Fibroblast of skin of back (primary cell): ENCODE results near the gene TMCC1.
A peak's percentile ranks its signal among the peaks of the same experiment; 100 is the strongest.

Experiments used
- DNase-seq: peaks from one replicate; pipeline ENCODE4 v3.0.0-alpha.2; 2013

Gene TMCC1

DNA sequence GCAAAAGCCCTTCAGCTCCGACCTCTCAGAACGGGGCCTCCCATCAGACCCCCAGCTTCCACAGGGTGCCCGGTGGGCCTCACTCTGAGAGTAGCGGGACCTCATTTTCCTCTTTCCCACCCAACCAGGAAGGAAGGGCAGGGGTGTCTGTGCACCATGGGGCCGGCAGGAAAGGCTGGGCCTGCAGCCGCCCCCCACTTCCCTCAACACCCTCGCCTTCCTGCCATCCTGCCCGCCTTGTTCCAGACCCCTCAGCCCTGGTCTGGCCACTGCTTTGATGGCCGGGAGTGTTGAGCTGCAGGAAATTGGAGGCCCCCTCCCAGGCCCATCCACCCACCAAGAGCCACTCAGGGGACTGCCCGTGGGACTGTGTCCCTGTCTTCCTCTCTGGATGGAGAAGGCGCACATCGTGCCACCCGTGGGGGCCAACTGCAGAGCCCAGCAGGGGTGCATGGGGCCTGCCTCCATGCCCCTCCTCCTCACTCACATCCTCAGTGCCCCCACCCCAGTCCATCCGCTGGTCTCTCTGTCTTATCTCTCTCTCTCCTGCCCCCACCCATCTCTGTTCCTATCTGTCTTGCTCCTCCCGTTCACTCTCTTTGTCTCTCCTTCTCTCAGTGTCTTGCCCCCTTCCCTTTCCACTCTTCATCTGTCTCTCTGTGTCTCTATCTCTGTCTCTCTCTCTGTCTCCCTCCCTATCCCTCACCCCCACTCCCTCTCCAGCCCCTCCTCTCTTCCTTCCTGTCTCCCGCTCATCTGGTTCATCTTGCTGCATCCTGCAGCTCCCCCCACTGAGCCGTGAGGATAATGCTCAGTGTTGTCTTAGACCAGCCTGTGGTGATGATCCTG, 285.2 kb downstream of the TMCC1 start:
- peak; percentile 82 for DNase-seq

DNA sequence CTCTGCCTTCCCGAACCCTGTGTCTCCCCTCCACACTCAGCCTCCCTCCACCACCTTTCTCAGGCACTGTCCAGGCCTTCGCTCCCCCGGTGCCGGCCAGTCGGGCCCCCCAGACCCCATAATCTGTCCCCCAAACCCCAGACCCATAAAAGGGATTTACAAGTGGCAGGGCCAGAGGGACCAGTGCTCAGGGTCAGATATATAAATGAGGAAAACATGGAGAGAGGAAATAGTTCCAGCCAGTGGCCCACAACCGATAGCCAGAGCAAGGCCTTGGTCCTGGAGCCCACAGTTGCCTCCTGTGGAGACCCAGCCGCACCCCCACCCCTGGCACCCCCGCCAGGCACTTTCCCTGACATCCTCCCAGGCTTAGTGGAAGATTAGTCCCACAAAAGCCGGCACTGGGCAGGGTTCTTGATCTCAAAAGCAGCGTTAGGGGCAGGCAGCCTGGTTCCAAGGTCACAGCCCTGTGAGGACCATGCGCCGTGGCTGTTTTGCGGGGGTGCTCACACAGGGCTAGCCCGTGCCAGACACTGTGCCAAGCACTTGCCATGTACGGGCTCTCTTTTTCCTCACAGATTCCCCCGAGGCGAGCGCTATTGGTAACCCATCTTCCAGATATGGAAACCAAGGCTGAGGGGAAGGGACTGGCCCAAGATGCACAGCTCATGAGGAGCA, 286.0 kb downstream of the TMCC1 start:
- DNase-seq, result no peak

GRCh38 chr3:129606636-129607390, 286.7 kb downstream of the TMCC1 start, which contains the start of gene PLXND1:
TSS of gene PLXND1 (minus strand) at chr3:129606676. CDS start at chr3:129606639, 37 bp downstream.
- peak; percentile 83 for DNase-seq

DNA sequence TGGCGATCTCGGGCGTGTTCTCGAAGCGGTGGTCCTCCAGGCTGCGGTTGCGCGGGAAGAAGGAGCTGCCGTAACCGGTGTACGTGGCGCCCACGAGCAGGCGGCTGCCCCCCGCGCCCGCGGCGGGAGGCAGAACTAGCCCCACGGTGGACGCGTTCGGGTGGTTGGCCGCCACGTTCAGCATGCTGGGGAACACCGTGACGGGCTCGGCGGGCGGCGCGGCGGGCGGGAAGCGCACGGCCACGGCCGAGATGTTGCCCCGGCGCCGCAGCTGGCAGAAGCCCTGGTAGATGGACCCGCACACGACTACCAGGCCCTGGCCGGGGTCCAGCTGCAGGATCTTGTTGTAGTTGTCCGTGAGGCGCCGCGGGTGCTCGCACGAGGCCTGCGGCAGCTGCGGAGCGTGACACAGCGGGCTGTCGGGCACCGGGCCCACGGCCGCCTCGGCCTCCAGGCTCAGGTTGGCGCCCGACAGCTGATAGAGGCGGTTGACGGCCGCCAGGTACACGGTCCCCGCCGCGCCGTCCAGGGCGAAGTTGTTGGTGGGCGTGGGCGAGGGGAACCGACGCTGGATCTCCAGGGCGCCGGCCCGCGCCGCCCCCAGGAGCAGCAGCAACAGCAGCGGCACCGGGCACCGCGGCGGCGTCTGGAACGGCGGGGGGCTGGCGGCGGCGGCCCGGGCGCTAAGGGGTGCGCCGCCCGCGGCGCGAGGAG, 287.4 kb downstream of the TMCC1 start:
- no peak for DNase-seq

DNA sequence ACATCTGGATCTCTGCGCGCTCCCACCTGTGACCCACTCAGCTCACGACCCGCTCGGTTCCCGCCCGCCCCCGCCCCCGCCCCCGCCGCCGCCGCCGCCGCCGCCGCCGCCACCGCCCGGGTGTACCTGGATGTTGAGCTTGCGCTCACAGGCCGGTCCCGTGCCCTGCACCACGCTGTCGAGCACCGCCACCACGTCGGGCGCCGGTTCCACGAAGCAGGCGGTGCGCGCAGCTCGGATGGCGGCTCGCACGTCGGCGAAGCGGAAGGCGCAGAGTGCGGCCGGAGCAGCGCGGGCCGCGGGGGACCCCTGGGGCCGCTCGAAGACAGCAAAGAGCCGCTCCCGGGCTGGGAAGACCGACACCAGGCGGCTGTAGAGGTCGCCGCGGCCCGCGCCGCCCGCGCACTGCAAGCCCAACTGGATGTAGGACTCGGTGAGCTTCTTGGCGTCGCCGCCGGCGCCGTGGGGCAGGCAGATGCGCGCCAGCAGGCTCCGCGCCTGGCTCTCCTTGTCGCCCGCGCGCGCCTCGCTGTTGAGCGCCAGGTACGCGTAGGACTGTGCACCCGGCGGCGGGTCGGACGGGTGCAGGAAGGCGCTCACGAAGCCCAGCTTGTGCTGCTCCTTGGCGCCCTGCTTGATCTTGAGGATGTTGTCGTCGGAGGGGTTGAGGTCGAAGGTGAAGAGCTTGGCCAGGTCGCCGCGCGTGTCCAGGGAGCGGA, 288.1 kb downstream of the TMCC1 start:
- DNase-seq, result peak; percentile 59

GRCh38 chr3:129604767-129605166, 288.7 kb downstream of the TMCC1 start:
- no peak for DNase-seq

DNA sequence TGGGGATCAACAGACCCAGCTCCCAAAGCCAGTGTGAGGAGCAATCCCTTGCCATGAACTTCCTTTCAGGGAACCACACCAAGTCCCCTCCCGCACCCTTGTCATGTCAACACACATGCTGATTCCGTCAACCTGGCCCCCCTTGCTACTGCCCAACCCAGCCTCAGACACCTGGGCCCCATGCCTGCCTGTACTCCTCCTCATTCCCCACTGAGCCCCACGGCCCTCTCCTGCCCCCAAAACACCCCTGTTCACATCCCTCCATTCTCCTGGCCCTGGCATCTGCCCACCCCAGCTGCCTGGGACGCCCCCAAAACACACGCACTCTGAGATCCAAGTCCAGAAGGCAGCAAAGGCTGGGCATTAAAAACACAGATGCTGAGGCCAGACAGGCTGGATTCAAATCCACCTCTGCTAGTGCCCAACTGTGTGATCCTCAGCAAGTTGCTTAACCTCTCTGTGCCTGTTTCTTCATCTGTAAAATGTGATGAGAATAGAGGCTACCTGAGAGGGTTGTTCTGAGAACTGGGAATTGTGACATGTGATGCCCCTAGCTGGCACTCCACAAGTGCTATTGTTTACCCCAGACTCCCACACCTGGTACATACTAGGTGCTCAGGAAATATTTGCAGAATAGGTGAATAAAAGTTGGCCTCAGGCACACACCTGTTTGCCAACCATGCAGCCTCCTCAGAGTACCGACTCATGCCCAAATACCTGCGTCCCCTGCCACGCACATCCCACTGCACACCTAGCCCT, 289.3 kb downstream of the TMCC1 start:
- no peak for DNase-seq

DNA sequence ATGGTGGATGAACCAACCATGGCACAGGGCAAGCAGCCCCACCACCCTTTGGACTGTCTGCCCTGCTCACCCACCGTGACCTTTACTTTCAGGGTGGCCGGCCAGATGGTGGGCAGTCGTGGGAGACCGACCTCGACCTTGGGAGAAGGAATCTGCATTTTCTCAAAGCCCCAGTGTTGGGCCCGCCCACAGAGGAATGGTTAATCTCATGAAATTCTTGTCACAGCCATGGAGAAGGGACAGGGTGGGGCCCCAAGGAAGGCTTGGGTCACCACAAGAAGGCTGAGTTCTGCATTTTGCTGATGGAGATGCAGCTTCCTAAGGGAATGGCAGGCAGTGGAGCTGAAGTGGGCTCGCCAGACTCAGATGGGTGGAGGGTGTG, 290.0 kb downstream of the TMCC1 start:
- no peak for DNase-seq

GRCh38 chr3:129602730-129603560, 290.6 kb downstream of the TMCC1 start:
- DNase-seq, result peak; percentile 97

GRCh38 chr3:129602309-129602708, 291.2 kb downstream of the TMCC1 start:
- DNase-seq, result no peak

GRCh38 chr3:129601713-129602112, 291.8 kb downstream of the TMCC1 start:
- DNase-seq, result no peak

- DNase-seq, result no peak
Measured at GRCh38 chr3:129600348-129600747, 293.2 kb downstream of the TMCC1 start.

- DNase-seq, result peak; percentile 89
Measured at GRCh38 chr3:129599607-129600006, 293.9 kb downstream of the TMCC1 start.

DNA sequence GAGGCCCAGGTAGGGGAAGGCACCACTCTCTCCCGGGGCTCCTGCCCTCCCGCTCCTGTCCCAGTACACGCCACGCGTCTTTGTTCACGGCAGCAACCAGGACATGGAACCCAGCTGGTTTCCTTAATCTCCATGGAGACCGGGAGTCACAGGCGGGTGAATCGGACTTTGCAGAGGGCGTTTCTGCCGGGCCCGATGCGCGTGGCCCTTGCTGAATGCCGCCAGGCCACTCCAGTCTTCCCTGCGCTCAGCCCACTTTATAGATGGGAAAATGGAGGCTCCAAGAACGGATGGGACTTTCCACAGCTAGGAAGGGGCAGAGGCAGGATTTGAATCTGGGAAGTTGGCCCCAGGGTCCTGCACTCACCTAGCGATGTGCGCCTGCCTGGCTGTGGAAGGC, 294.4 kb downstream of the TMCC1 start:
- DNase-seq, result no peak

DNA sequence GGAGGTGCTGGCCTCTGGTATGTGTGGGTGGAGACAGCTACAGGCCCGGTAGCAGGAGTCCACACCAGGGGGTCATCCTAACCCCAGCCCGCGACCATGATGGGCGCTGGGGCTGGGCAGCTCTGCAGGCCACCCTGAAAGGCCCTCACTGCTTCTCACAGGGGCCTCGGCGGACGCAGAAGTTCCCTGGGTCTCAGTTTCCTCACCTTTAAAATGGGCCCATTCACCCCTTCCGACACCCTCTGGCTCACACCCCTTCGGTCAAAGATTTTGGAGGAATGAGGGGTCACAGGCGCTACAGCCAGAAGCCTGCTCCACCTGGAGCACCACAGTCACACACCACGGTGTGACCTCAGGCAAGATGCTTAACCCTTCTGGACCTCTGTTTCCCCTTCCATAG, 295.0 kb downstream of the TMCC1 start:
- no peak for DNase-seq

- DNase-seq, result peak; percentile 68
Measured at GRCh38 chr3:129598000-129598381, 295.5 kb downstream of the TMCC1 start.
